ENCODE results near the gene DNAJC16.
"Not testable (repeated sequence)": the region's sequence is repeated elsewhere in the genome, so short reads cannot be mapped to it uniquely, and the experiment has no call there.

DNAJC16 gene

GRCh38 chr1:15508700-15509487, 17.8 kb upstream of the DNAJC16 start:
- no peak for DNase-seq

- DNase-seq, result no peak
Observed at GRCh38 chr1:15509586-15509985, 17.1 kb upstream of the DNAJC16 start.

GRCh38 chr1:15510611-15511405, 15.8 kb upstream of the DNAJC16 start:
- DNase-seq, result no peak

- DNase-seq, result no peak
Observed at GRCh38 chr1:15513192-15513591, 13.5 kb upstream of the DNAJC16 start.

GRCh38 chr1:15513919-15514318, 12.7 kb upstream of the DNAJC16 start:
- DNase-seq, result no peak

- DNase-seq, result not testable (repeated sequence)
Observed at GRCh38 chr1:15514557-15514956, 12.1 kb upstream of the DNAJC16 start.

- DNase-seq, result no peak
Observed at GRCh38 chr1:15515022-15515663, 11.5 kb upstream of the DNAJC16 start.

GRCh38 chr1:15519625-15520024, 7.0 kb upstream of the DNAJC16 start:
- DNase-seq, result no peak

GRCh38 chr1:15521206-15521906, 5.3 kb upstream of the DNAJC16 start:
- not testable (repeated sequence) for DNase-seq

- DNase-seq, result no peak
Observed at GRCh38 chr1:15522551-15522950, 4.1 kb upstream of the DNAJC16 start.

- DNase-seq, result no peak
Observed at GRCh38 chr1:15523104-15524020, 3.3 kb upstream of the DNAJC16 start.

GRCh38 chr1:15524021-15524282, 2.7 kb upstream of the DNAJC16 start, which contains the start of gene CASP9:
TSS of gene CASP9 (minus strand) at chr1:15524215. CDS start at chr1:15524200, 15 bp downstream.
- no peak for DNase-seq

- peak; percentile 98 for DNase-seq
Observed at GRCh38 chr1:15524283-15525049, 2.2 kb upstream of the DNAJC16 start.

GRCh38 chr1:15525050-15526020, 1.3 kb upstream of the DNAJC16 start:
- DNase-seq, result no peak

GRCh38 chr1:15526021-15526489, 593 bp upstream of the DNAJC16 start:
- no peak for DNase-seq

- no peak for DNase-seq
Observed at GRCh38 chr1:15531003-15531402, 4.4 kb downstream of the DNAJC16 start.

- DNase-seq, result no peak
Observed at GRCh38 chr1:15531682-15532081, 5.0 kb downstream of the DNAJC16 start.

GRCh38 chr1:15538771-15539170, 12.1 kb downstream of the DNAJC16 start:
- no peak for DNase-seq

GRCh38 chr1:15540186-15540585, 13.5 kb downstream of the DNAJC16 start:
- no peak for DNase-seq

Data from CD4-positive, alpha-beta T cell treated with Interleukin-4 for 4 hours (primary cell).